Measurements from ENCODE around the gene SECISBP2.

- no peak for TF ChIP-seq POLR2A (IDR thresholded peaks at IDR 0.05)
- no peak for TF ChIP-seq CTCF (IDR thresholded peaks at IDR 0.05)
Measured at GRCh38 chr9:89314955-89315354, 3.3 kb upstream of the SECISBP2 start.

Measured in breast epithelium (tissue), 3 donors.